Fibroblast of the aortic adventitia (primary cell): ENCODE measurements around the gene LIMS2. TPM values are rescaled to one million over a fixed set of nuclear protein-coding genes. Genes with fewer than 3 reads are reported as not detected.

Source experiments
- DNase-seq: peaks from one replicate; pipeline ENCODE4 v3.0.0-alpha.2; 2010; ENCODE audit warnings: low read depth
- H3K4me3 ChIP-seq: 2 replicates; pipeline ENCODE4 v1.5.1; 2011; ENCODE audit warnings: low read depth, mild to moderate bottlenecking, control low read depth, low read length, moderate library complexity
- total RNA-seq: library from RNA; depleted of rRNA; stranded (reverse); fragments of >200 nt; gene quantifications from 2 replicates; pipeline ENCODE4 v1.2.3, GENCODE V29; 2012; ENCODE audit warnings: low replicate concordance
- TF ChIP-seq, protein P1 (sequence below): IDR thresholded peaks from 2 replicates; pipeline ENCODE4 v1.5.1; 2011; ENCODE audit warnings: mild to moderate bottlenecking, low read length, control low read depth, inconsistent platforms; ENCODE audit not compliant: insufficient read depth

Gene LIMS2
- total RNA-seq, 1 donor: 7.8 TPM

DNA sequence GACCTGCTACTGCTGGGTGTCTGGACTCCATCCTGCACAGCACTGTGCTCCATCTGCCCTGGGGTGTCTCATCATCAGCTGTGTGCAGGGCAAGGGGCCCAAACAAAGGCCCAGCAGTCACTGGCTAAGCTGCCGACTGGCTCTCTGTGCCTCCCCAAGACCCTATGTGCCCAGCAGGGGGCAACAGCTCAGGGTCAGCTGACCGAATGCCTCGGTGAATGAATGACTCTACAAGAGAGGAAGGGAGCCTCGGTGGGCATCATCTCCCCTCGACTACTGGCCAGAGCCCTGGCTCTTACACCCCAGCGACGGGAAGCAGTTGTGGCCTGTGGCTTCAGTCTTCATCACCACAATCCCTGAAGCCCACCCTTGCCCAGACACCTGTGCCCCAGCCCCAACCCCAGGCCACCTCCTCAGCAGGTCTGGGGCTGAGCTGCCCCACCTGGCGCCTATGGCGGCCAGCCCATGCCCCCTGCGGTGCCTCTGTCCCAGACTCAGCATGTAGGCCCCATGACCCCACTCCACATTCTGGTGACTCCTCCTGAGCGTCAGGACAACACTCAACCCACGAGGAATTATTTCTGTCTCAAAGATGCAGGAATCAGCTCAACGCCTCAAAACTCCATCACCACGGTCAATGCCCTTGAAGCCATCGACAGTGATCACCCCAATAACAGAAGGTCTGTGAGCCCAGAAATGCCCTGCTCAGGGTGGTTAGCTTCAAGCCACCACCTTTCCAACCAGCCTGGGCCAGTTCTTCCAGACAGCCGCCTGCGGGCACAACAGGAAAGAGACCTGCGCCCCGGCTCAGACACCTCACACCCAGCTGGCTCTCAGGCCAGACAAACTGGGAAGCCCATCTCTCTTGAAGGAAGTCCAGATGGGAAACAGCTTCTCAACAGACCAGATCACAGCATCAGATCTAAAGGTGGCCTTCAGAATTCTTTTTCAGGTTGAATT lies 31.0 kb downstream of the LIMS2 start:
- DNase-seq: no peak
- TF ChIP-seq, protein P1, sequence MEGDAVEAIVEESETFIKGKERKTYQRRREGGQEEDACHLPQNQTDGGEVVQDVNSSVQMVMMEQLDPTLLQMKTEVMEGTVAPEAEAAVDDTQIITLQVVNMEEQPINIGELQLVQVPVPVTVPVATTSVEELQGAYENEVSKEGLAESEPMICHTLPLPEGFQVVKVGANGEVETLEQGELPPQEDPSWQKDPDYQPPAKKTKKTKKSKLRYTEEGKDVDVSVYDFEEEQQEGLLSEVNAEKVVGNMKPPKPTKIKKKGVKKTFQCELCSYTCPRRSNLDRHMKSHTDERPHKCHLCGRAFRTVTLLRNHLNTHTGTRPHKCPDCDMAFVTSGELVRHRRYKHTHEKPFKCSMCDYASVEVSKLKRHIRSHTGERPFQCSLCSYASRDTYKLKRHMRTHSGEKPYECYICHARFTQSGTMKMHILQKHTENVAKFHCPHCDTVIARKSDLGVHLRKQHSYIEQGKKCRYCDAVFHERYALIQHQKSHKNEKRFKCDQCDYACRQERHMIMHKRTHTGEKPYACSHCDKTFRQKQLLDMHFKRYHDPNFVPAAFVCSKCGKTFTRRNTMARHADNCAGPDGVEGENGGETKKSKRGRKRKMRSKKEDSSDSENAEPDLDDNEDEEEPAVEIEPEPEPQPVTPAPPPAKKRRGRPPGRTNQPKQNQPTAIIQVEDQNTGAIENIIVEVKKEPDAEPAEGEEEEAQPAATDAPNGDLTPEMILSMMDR: peak; percentile 2
- H3K4me3 ChIP-seq: no peak overlapping the region

DNA sequence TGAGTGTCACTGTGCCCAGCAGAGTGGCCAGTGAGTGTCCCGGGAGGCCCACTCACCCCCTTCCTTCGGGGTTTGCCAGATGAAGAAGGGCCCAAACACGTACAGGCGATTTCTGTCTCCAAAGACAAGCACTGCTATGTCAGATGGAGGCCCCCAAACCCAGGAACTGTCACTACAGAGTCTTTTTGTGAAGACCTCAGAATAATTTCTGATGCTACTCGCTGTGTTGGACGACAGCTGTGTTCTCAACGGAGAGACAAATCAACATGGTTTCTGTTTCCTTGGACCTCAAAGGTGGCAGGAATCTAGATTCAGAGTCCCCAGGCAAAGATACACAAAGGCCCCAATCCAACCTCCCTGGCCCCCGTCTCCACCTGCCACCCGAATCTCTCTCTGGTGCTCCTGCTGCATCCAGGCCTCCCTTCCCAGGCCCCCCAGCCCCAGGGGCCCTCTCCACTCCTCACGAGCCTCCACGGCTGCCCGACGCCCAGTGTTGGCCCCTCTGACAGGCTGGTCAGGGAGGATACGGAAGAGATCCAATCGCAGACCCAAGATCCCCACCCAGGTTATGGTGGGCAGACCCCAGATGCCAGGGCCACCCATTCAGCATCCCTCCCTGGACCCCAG lies 31.8 kb downstream of the LIMS2 start:
- DNase-seq: no peak

DNA sequence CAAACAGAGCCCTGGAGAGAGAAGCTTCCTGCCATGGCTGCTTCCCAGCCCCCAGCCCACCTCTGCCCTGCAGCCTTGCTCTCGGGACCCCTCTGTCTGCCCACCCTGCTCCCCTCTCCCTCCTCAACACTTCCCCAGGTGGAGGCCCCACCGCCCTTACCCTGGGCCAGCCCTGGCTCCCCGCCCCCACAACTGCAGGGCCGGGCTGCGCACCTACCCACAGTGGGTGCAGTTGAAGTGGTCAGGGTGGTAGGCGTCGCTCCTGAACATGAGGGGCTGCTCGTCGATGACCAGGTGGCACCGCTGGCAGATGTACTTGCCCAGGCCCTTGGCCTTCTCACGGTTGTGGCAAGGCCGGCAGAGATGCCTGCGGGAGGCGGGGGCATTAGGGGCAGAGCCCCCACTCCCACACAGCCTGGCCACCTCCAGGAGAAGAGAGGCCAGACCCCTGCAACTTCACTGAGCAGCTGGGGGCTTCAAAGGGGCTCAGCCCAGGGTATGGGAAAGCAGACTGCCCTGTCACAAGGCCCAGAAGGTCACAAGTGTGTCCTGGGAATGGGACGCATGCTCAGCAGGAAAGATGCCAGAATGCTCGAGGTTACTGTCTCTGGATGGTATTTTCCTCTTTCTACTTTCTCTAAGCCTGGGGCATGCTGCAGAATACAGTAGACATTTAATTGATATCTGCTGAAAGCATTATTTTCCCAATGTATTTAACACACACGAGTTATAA lies 32.5 kb downstream of the LIMS2 start:
- no peak overlapping the region for H3K4me3 ChIP-seq
- TF ChIP-seq, protein P1: no peak
- no peak for DNase-seq

More for the DNA sequence above, 31.8 kb downstream of the LIMS2 start:
- TF ChIP-seq, protein P1: no peak
- H3K4me3 ChIP-seq: no peak overlapping the region

DNA sequence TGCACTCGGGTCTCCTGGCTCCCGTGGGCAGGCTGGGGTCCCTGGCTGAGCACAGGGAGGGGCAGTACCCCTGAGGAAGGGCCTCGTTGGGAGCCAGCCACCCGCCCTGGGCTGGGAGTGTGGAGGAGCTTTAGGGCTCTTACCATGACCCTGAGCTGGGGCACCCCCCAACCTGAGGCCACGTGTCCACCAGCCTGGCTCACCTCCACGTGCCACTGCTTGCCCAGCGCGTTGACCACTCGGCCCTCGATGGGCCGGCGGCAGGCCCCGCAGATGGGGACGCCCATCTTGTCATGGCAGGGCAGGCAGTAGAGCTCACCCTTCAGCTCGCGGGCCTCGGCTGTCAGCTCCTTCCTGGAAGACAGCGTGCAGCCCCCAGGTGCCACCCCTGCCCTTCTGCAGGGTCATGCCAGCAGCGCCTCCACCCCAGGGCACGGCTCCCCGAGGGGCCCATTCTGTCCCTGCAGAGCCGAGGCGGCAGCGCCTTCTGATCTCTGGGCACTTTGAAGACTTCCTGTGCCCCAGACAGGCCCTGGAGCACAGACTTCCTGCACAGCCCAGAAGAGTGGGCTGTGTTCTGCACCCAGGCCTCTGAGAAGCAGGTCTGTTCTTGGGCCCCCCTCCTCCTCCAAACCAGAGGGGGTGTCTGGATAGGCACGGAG lies 33.4 kb downstream of the LIMS2 start:
- TF ChIP-seq, protein P1: no peak
- no peak overlapping the region for H3K4me3 ChIP-seq
- DNase-seq: no peak

DNA sequence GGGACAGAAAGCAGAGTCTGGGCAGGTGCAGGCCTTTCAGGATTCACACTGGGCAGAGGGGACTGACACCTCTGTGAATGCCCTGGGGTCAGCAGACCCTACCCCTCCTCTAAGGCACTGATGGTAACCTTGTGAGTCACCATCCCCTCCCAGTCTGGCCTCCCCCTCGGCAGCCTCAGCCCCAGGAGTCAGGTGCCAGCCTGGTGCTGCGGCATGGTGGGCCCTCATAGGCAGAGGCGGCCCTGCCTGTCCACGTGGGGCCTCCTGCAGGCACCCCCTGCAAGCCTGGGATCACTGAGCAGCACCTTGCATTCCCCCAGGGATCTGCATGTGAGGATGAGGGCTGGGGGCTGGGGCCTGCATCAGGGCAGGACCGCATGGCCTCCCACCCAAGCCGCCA lies 34.2 kb downstream of the LIMS2 start:
- TF ChIP-seq, protein P1: no peak
- H3K4me3 ChIP-seq: no peak overlapping the region

More for the DNA sequence above, 34.2 kb downstream of the LIMS2 start:
- DNase-seq: no peak
